Stimulated activated CD4-positive, alpha-beta T cell treated with anti-CD3 and anti-CD28 coated beads, Interleukin-15, amount 100 ng/mL, for 1 hour (primary cell): ENCODE data around the gene NCKIPSD.

ENCODE experiments used
- DNase-seq, 2 donors: peaks; one replicate each; pipeline ENCODE4 v3.0.0-alpha.2; 2020; ENCODE audit warnings: low read depth in 1 of 2, low spot score in 1 of 2

The NCKIPSD gene

GRCh38 chr3:48679411-48680391, 6.0 kb downstream of the NCKIPSD start:
- DNase-seq: no peak

- DNase-seq: no peak
These were observed 6.9 kb downstream of the NCKIPSD start for GRCh38 chr3:48678566-48679380.

GRCh38 chr3:48678056-48678455, 7.7 kb downstream of the NCKIPSD start:
- DNase-seq: no peak

- DNase-seq: no peak
These were observed 11.2 kb downstream of the NCKIPSD start for GRCh38 chr3:48674505-48674904.

GRCh38 chr3:48672522-48672921, 13.2 kb downstream of the NCKIPSD start:
- no peak for DNase-seq

- DNase-seq: no peak
These were observed 20.8 kb downstream of the NCKIPSD start for GRCh38 chr3:48664929-48665328.

GRCh38 chr3:48664313-48664644, 21.4 kb downstream of the NCKIPSD start:
- no peak for DNase-seq

- DNase-seq: peak; percentile 66 to 75
These were observed 22.0 kb downstream of the NCKIPSD start for GRCh38 chr3:48663489-48664312.

- peak in 1 of 2 donors; percentile 23 for DNase-seq
These were observed 22.8 kb downstream of the NCKIPSD start, which contains the start of gene CELSR3 for GRCh38 chr3:48662753-48663488. Gene CELSR3 (minus strand): TSS chr3:48662886. CDS start chr3:48662634, 252 bp downstream.

- no peak for DNase-seq
These were observed 23.5 kb downstream of the NCKIPSD start for GRCh38 chr3:48662145-48662752.

- peak; percentile 48 to 68 for DNase-seq
These were observed 24.1 kb downstream of the NCKIPSD start for GRCh38 chr3:48661501-48662144.

- DNase-seq: no peak
These were observed 24.8 kb downstream of the NCKIPSD start for GRCh38 chr3:48660800-48661400.

- DNase-seq: no peak
These were observed 28.9 kb downstream of the NCKIPSD start for GRCh38 chr3:48656841-48657281.

GRCh38 chr3:48656061-48656840, 29.5 kb downstream of the NCKIPSD start:
- DNase-seq: peak; percentile 75 to 79

- peak; percentile 22 to 23 for DNase-seq
These were observed 30.1 kb downstream of the NCKIPSD start for GRCh38 chr3:48655606-48656005.

- no peak for DNase-seq
These were observed 30.7 kb downstream of the NCKIPSD start for GRCh38 chr3:48655063-48655462.

- DNase-seq: no peak
These were observed 32.6 kb downstream of the NCKIPSD start for GRCh38 chr3:48652923-48653715.
